Measurements from ENCODE around the gene NUP93. TPM values are rescaled to one million over a fixed set of nuclear protein-coding genes. Genes with fewer than 3 reads are reported as not detected.

Gene NUP93
- total RNA-seq, 4 donors from 2014 or later: 38.2 to 46.5 (median 41.2) TPM

DNA sequence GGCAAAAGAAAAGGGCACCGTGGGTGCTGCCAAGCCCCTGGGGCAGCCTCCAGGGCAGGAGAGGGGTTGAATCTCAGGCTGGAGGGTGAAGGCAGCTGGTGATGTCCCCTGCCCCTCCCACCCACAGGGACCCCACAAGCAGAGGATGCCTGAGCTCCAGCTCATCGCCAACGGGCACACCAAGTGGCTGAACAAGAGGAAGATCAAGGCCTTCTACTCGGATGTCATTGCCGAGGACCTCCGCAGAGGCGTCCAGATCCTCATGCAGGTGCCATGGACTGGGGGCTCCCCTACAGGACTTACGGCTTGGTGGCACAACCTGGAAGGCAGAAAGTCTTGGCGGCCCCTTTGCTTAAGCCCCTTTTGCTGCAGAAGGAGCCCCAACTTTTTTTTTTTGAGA lies 156.9 kb downstream of the NUP93 start:
- intact Hi-C loops (cut with DNase I): no loop called here
- Histone ChIP-seq H3K4me3 (no peak overlapping the region), H3K4me1 (no peaks in the 10 kb centered on the region), H3K27me3 (no peaks in the 10 kb centered on the region), H3K27ac (no peak overlapping the region), H3K9me3 (no peaks in the 10 kb centered on the region), H3K36me3 (no peaks in the 10 kb centered on the region)
- DNase-seq: no peak
- TF ChIP-seq, protein P1, sequence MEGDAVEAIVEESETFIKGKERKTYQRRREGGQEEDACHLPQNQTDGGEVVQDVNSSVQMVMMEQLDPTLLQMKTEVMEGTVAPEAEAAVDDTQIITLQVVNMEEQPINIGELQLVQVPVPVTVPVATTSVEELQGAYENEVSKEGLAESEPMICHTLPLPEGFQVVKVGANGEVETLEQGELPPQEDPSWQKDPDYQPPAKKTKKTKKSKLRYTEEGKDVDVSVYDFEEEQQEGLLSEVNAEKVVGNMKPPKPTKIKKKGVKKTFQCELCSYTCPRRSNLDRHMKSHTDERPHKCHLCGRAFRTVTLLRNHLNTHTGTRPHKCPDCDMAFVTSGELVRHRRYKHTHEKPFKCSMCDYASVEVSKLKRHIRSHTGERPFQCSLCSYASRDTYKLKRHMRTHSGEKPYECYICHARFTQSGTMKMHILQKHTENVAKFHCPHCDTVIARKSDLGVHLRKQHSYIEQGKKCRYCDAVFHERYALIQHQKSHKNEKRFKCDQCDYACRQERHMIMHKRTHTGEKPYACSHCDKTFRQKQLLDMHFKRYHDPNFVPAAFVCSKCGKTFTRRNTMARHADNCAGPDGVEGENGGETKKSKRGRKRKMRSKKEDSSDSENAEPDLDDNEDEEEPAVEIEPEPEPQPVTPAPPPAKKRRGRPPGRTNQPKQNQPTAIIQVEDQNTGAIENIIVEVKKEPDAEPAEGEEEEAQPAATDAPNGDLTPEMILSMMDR (IDR thresholded peaks at IDR 0.05): no peak
- TF ChIP-seq POLR2A (IDR thresholded peaks at IDR 0.05): no peak
- 94 to 100% methylated on average over 1 to 8 of the region's 9 CpGs for WGBS, 2 donors

DNA sequence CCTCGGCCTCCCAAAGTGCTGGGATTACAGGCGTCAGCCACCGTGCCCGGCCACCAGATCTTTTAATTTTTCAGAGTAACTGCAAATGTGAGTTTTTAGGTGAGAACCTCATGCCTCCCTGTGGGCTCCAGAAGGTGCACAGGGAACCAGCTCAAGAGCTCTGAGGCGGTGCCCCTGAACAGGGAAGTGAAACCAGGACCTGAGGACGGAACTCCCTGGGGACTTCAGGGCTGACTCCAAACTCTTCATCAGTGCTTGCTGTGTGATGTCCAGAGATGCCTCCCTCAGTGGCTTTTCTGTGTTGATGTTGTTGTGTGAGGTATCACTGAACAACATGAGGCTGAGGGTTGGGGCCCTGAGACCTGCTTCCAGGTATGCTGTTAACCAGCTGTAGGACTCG lies 158.9 kb downstream of the NUP93 start:
- no peak for DNase-seq
- H3K27me3 ChIP-seq: peaks cover 0 to 4% (median 0%) of the 10 kb centered on the region in 4 donors
- TF ChIP-seq, protein P1 (IDR thresholded peaks at IDR 0.05): no peak
- no peak for TF ChIP-seq POLR2A (IDR thresholded peaks at IDR 0.05)
- H3K27ac ChIP-seq: no peak overlapping the region
- H3K9me3 ChIP-seq: no peaks in the 10 kb centered on the region
- 50 to 90% methylated on average over 1 to 6 of the region's 7 CpGs for WGBS, 2 donors
- intact Hi-C loops (cut with DNase I): no loop called here
- H3K36me3 ChIP-seq: no peaks in the 10 kb centered on the region
- H3K4me3 ChIP-seq: no peak overlapping the region
- no peaks in the 10 kb centered on the region for H3K4me1 ChIP-seq

DNA sequence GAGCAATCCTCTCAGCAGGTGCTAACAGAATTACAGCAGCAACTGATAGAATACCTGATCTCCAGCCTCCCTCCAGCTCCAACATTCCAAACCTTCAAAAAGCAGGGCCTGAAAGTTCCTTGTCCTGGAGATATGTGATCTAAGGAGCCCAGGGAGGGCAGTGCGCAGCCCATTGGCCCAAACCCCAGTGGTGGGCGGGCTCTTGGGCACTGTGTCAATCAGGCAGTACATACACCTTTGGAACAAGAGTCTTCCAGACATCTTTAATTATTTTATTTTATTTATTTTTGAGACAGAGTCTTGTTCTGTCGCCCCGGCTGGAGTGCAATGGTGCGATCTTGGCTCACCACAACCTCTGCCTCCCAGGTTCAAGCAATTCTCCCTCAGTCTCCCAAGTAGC lies 159.3 kb downstream of the NUP93 start:
- Histone ChIP-seq H3K9me3 (no peaks in the 10 kb centered on the region), H3K36me3 (no peaks in the 10 kb centered on the region), H3K27me3 (peaks cover 0 to 4% (median 0%) of the 10 kb centered on the region in 4 donors), H3K4me1 (no peaks in the 10 kb centered on the region), H3K27ac (no peak overlapping the region), H3K4me3 (no peak overlapping the region)
- TF ChIP-seq, protein P1 (IDR thresholded peaks at IDR 0.05): no peak
- no peak for TF ChIP-seq POLR2A (IDR thresholded peaks at IDR 0.05)
- 93 to 96% methylated on average over 5 of the region's 5 CpGs for WGBS, 2 donors
- DNase-seq: no peak
- intact Hi-C loops (cut with DNase I): no loop called here

DNA sequence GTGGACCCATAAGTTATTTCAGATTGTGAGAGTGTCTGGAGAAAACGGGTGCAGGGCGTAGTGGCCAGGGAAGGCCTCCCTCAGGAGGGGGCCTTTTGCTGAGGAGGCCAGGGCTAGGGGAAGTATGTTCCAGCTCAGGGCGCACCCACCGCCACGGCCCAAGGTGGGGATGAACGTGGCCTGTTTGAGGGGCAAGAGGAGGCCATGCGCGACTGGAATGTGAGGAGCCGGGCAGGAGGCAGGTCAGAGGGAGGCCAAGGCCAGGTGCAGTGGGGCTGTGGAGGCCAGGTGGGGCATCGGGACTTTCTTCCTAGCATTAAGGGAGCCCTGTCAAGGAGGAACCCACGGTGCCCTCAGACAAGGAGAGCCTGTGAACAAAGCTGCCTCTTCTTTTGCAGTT lies 161.8 kb downstream of the NUP93 start:
- no peak overlapping the region for H3K27ac ChIP-seq
- no peak for DNase-seq
- no peaks in the 10 kb centered on the region for H3K4me1 ChIP-seq
- no peaks in the 10 kb centered on the region for H3K36me3 ChIP-seq
- intact Hi-C loops (cut with DNase I): no loop called here
- H3K27me3 ChIP-seq: peaks cover 0 to 4% (median 0%) of the 10 kb centered on the region in 4 donors
- no peak for TF ChIP-seq POLR2A (IDR thresholded peaks at IDR 0.05)
- TF ChIP-seq, protein P1 (IDR thresholded peaks at IDR 0.05): no peak
- no peak overlapping the region for H3K4me3 ChIP-seq
- 80 to 82% methylated on average over 11 of the region's 11 CpGs for WGBS, 2 donors
- H3K9me3 ChIP-seq: no peaks in the 10 kb centered on the region

DNA sequence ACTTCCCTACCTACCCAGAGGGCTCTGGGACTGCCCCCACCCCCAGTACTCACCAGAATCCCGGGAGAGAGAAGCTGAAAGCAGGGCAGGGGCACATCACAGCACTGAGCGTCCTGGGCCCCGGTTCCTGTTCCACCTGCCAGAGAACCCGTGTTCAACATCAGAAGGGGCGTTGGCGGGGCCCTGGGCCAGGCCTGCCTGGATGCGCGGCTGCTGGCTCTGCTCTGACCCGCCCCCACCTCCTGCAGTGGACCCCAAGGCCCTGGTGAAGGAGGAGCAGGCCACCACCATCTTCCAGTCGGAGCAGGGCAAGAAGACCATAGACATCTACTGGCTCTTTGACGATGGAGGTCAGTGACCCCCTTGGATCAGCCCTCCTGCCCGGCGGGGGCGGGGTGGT lies 162.8 kb downstream of the NUP93 start:
- 71 to 100% methylated on average over 1 to 2 of the region's 14 CpGs for WGBS, 2 donors
- Histone ChIP-seq H3K4me3 (no peak overlapping the region), H3K4me1 (no peaks in the 10 kb centered on the region), H3K27me3 (peaks cover 0 to 4% (median 0%) of the 10 kb centered on the region in 4 donors), H3K27ac (no peak overlapping the region), H3K9me3 (no peaks in the 10 kb centered on the region), H3K36me3 (no peaks in the 10 kb centered on the region)
- DNase-seq: no peak
- intact Hi-C loops (cut with DNase I): no loop called here
- TF ChIP-seq POLR2A (IDR thresholded peaks at IDR 0.05): no peak
- TF ChIP-seq, protein P1 (IDR thresholded peaks at IDR 0.05): no peak
